NT2/D1 (cell line): ENCODE results near the gene KCNK4.

Experiments used
- SUZ12 ChIP-seq: IDR thresholded peaks from 2 replicates; pipeline ENCODE4 v1.6.1; 2011; ENCODE audit not compliant: insufficient read length, insufficient read depth; ENCODE audit errors: extremely low read depth
- YY1 ChIP-seq: IDR thresholded peaks from 2 replicates; pipeline ENCODE4 v1.6.1; 2011; ENCODE audit not compliant: insufficient read length, insufficient read depth
- ZNF274 ChIP-seq: IDR thresholded peaks from 2 replicates; pipeline ENCODE4 v1.6.1; 2011; ENCODE audit warnings: mild to moderate bottlenecking, low read depth, low read length

DNA sequence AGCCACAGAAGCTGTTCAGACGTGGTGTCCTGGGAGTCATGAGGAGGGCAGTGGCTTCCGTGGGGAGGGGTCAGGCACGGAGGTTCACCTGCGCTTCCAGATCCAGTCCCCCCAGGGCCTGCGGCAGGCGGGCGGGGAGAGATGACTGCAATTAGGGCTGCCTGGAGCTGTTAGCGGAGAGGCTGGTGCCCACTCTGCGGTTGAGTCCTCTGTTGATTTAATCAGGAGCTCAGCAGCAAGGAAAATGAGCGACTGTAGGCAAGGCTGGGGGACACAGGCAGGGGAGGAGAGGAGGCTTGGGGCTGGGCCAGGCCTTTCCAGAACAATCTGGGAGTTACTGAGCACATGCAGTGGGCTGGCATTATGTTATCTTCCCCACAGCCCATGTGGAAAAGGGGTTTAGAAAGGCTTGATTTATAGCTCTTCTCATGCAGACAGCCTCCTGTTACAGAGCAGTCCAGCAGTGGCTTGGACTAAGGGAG, 26.7 kb upstream of the KCNK4 start:
- TF ChIP-seq YY1, result no peak
- TF ChIP-seq ZNF274, result no peak
- TF ChIP-seq SUZ12, result no peak
